DND-41 (cell line): Measurements from ENCODE around the gene TTC28.

ENCODE experiments used
- ATAC-seq: fragments of 200-7000 bp; cut with Tn5 transposase; 3 replicates; pipeline ENCODE4 v1.9.1; 2021; ENCODE audit warnings: low read depth; ENCODE audit not compliant: insufficient read depth
- DNase-seq: peaks from one replicate; pipeline ENCODE4 v3.0.0-alpha.2; 2020
- H2AFZ ChIP-seq: 2 replicates; pipeline ENCODE4 v1.6.0; 2012; ENCODE audit warnings: low read depth, low read length
- H3K27ac ChIP-seq: 2 replicates; pipeline ENCODE4 v1.5.1; 2012; ENCODE audit warnings: low read length, inconsistent platforms
- H3K27me3 ChIP-seq: fragments of 200-600 bp; sonication (generic); 2 replicates; pipeline ENCODE4 v1.6.0; 2012; ENCODE audit warnings: low read length, mild to moderate bottlenecking, inconsistent platforms; ENCODE audit not compliant: insufficient read depth, poor library complexity
- H3K36me3 ChIP-seq: 2 replicates; pipeline ENCODE4 v1.5.1; 2012; ENCODE audit warnings: low read length, inconsistent platforms; ENCODE audit not compliant: insufficient read depth
- H3K4me1 ChIP-seq: 2 replicates; pipeline ENCODE4 v1.5.1; 2012; ENCODE audit warnings: mild to moderate bottlenecking, low read length; ENCODE audit not compliant: insufficient read depth
- H3K4me2 ChIP-seq: 2 replicates; pipeline ENCODE4 v1.6.0; 2012; ENCODE audit warnings: mild to moderate bottlenecking, moderate library complexity, low read length, inconsistent platforms; ENCODE audit not compliant: insufficient read depth
- H3K4me3 ChIP-seq, 2 experiments: fragments of 200-600 bp in 1 of 2; shearing (Covaris generic) in 1 of 2; 2 replicates each; pipeline ENCODE4 v1.5.1; 2012 to 2016; ENCODE audit warnings: inconsistent platforms in 2 of 2, low read length in 2 of 2, mild to moderate bottlenecking in 2 of 2, low read depth in 1 of 2, moderate library complexity in 1 of 2
- H3K79me2 ChIP-seq: 2 replicates; pipeline ENCODE4 v1.6.0; 2012; ENCODE audit warnings: low read length, inconsistent platforms; ENCODE audit not compliant: insufficient read depth
- H3K9ac ChIP-seq: 2 replicates; pipeline ENCODE4 v1.6.0; 2012; ENCODE audit warnings: low read depth, mild to moderate bottlenecking, inconsistent platforms, low read length, moderate library complexity
- H3K9me3 ChIP-seq: 2 replicates; pipeline ENCODE4 v1.5.1; 2012; ENCODE audit warnings: low read length, moderate library complexity, mild to moderate bottlenecking, inconsistent platforms; ENCODE audit not compliant: insufficient read depth, severe bottlenecking
- H4K20me1 ChIP-seq: 2 replicates; pipeline ENCODE4 v1.6.0; 2012; ENCODE audit warnings: low read length; ENCODE audit not compliant: insufficient read depth
- EZH2 ChIP-seq: IDR thresholded peaks from 3 replicates; pipeline ENCODE4 v1.6.1; 2012; ENCODE audit warnings: borderline replicate concordance, low read depth, mild to moderate bottlenecking, moderate library complexity, low read length, inconsistent platforms; ENCODE audit not compliant: severe bottlenecking
- TF ChIP-seq, protein P1 (sequence below): IDR thresholded peaks from 2 replicates; pipeline ENCODE4 v1.5.1; 2012; ENCODE audit warnings: borderline replicate concordance, low read length, moderate library complexity, mild to moderate bottlenecking; ENCODE audit not compliant: poor library complexity, severe bottlenecking; ENCODE audit errors: extremely low read depth

TTC28 gene

DNA sequence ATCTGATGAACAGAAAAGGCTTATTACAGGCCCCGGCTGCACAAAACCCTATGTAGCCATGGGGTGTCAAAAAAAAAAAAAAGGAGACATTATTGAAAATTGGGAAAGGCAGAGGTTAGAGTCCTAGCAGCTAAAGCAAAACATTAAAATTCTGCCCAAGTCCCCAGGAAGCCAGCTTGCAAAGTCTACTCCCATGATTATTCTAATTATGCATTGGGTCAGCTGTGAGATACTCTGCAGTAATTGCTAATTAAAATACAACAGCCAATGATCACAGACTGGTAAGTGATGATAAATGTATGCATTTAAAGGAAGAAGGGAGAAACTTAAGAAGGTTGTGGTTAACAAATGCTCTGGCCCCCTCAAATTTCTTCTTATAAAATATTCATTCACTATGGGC is 473.7 kb downstream of the TTC28 start:
- Histone ChIP-seq H3K4me2 (no peak overlapping the region), H3K4me3 (no peak overlapping the region), H2AFZ (no peak overlapping the region), H4K20me1 (peaks cover 19% of the 10 kb centered on the region; the same call in 1 of the 2 replicates), H3K9me3 (no peaks in the 10 kb centered on the region), H3K36me3 (no peaks in the 10 kb centered on the region; the same call in 1 of the 2 replicates), H3K4me1 (peaks cover 12% of the 10 kb centered on the region), H3K9ac (no peak overlapping the region), H3K27ac (no peak overlapping the region), H3K27me3 (no peaks in the 10 kb centered on the region), H3K79me2 (peaks cover 83% of the 10 kb centered on the region)
- DNase-seq = no peak
- ATAC-seq = no peak
- TF ChIP-seq, protein P1, sequence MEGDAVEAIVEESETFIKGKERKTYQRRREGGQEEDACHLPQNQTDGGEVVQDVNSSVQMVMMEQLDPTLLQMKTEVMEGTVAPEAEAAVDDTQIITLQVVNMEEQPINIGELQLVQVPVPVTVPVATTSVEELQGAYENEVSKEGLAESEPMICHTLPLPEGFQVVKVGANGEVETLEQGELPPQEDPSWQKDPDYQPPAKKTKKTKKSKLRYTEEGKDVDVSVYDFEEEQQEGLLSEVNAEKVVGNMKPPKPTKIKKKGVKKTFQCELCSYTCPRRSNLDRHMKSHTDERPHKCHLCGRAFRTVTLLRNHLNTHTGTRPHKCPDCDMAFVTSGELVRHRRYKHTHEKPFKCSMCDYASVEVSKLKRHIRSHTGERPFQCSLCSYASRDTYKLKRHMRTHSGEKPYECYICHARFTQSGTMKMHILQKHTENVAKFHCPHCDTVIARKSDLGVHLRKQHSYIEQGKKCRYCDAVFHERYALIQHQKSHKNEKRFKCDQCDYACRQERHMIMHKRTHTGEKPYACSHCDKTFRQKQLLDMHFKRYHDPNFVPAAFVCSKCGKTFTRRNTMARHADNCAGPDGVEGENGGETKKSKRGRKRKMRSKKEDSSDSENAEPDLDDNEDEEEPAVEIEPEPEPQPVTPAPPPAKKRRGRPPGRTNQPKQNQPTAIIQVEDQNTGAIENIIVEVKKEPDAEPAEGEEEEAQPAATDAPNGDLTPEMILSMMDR = no peak
- TF ChIP-seq EZH2 = no peak

DNA sequence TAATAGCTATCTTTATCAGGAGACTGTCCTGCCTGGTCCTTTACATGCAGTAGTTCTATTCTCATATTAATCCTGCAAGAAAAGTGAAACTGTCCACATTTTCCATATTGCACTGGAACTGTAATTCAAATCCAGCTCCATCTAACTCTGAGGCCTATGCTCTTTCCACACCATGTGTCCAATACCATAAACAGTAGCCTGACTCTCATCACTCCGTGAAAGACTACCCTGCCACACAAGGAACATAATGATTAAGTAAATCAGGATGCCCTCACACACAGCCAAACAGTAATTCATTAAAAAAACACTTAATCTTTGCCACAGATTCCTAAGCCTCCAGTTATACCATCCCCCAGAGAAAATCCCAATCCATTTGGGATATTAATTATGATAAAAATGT is 475.3 kb downstream of the TTC28 start:
- H3K4me1 ChIP-seq = peaks cover 4% of the 10 kb centered on the region; the same call in 1 of the 2 replicates
- H3K4me3 ChIP-seq = no peak overlapping the region
- H3K79me2 ChIP-seq = peaks cover 87% of the 10 kb centered on the region

DNA sequence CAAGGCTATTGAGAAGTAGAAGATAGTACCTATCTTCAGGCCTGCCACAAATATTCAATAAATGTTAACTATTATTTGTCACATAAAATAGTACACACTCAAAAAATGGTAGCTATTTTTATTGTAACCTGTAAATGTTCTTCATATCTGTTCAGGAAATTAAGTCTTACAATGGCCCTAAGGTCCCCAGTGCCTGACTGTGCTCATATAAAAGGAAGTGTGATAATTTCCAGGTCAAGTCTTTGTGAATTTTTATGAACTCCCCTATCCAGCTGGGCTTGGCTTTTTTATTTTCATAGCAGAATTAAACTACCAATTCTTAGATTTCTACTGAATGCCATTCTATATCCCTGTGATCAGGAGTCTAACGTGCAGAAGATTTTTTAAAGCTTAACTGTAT is 476.4 kb downstream of the TTC28 start:
- no peaks in the 10 kb centered on the region for H3K36me3 ChIP-seq
- DNase-seq = no peak
- H4K20me1 ChIP-seq = peaks cover 9% of the 10 kb centered on the region; the same call in 1 of the 2 replicates
- H3K27me3 ChIP-seq = no peaks in the 10 kb centered on the region
- no peak for ATAC-seq
- H3K4me2 ChIP-seq = no peak overlapping the region
- H3K9me3 ChIP-seq = no peaks in the 10 kb centered on the region
- peaks cover 4% of the 10 kb centered on the region; the same call in 1 of the 2 replicates for H3K4me1 ChIP-seq
- H3K79me2 ChIP-seq = peaks cover 84% of the 10 kb centered on the region
- H3K4me3 ChIP-seq = no peak overlapping the region
- H2AFZ ChIP-seq = no peak overlapping the region
- H3K27ac ChIP-seq = no peak overlapping the region
- no peak overlapping the region for H3K9ac ChIP-seq
- no peak for TF ChIP-seq EZH2
- TF ChIP-seq, protein P1 = no peak

More for the DNA sequence above, 475.3 kb downstream of the TTC28 start:
- H3K4me2 ChIP-seq = no peak overlapping the region
- H3K36me3 ChIP-seq = no peaks in the 10 kb centered on the region; the same call in 1 of the 2 replicates
- no peak overlapping the region for H3K27ac ChIP-seq
- H3K27me3 ChIP-seq = no peaks in the 10 kb centered on the region
- TF ChIP-seq, protein P1 = no peak
- no peak for TF ChIP-seq EZH2
- H3K9ac ChIP-seq = no peak overlapping the region
- ATAC-seq = no peak
- H2AFZ ChIP-seq = no peak overlapping the region
- DNase-seq = no peak
- H4K20me1 ChIP-seq = peaks cover 16% of the 10 kb centered on the region; the same call in 1 of the 2 replicates
- no peaks in the 10 kb centered on the region for H3K9me3 ChIP-seq
